Ovary (tissue), 3 donors: ENCODE measurements around the gene AOC3.

Source experiments
- CTCF ChIP-seq, 3 donors: fragments of 450-650 bp in 2 of 3; fragments of 200-600 bp in 1 of 3; IDR thresholded peaks; one replicate each; pipeline versions ENCODE4 v1.5.1 to v1.8.0; 2016 to 2022; ENCODE audit warnings: antibody characterized with exemption in 3 of 3, mild to moderate bottlenecking in 1 of 3
- EP300 ChIP-seq: sonication (generic); formaldehyde crosslinking; IDR thresholded peaks from one replicate; pipeline ENCODE4 v1.6.1; 2017; ENCODE audit warnings: antibody characterized with exemption
- POLR2A ChIP-seq: fragments of 450-650 bp; IDR thresholded peaks from one replicate; pipeline ENCODE4 v1.6.1; 2017; ENCODE audit warnings: antibody characterized with exemption, mild to moderate bottlenecking, moderate library complexity
- donor health status: DM: no; HTN: no; CAD: no.

DNA sequence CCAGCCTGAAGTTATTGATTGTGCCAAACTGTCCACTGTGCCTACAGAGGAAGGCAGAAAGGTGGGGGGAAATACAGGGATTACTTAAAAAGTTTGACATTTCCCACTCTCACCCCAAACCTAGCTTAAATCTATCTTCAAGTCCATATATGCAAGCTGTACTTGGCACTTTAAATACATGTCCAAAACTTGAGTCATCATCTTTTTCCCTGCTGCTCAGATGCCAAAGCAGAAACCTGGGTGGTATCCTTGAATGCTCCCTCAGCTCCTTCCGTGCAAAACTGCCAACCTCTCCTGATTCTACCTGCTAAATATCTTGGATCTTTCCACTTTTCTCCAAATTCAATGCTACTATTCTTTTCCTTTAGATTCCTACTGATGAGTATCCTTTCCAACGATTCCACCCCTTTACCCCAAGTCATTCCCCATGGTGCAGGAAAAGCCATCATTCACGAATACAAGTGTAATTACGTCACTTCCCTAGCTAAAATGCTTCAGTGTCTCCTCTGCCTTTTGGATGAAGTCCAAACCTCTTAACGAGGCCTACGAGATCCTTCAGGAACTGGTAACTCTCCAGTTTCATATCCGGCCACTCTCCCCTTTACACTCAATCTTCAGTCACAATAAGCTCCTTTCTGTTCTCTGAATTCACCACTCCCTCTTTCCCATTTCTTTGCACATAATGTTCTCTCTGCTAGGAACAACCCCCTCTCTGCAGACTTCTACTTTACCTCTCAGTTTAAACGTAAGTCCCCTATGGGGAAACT lies 36.2 kb upstream of the AOC3 start:
- TF ChIP-seq POLR2A = no peak
- TF ChIP-seq CTCF (IDR thresholded peaks at IDR 0.05) = no peak
- TF ChIP-seq EP300 = no peak
